ENCODE results near the gene MTMR11.
"Not testable (repeated sequence)": the region's sequence is repeated elsewhere in the genome, so short reads cannot be mapped to it uniquely, and the experiment has no call there.

Gene MTMR11

DNA sequence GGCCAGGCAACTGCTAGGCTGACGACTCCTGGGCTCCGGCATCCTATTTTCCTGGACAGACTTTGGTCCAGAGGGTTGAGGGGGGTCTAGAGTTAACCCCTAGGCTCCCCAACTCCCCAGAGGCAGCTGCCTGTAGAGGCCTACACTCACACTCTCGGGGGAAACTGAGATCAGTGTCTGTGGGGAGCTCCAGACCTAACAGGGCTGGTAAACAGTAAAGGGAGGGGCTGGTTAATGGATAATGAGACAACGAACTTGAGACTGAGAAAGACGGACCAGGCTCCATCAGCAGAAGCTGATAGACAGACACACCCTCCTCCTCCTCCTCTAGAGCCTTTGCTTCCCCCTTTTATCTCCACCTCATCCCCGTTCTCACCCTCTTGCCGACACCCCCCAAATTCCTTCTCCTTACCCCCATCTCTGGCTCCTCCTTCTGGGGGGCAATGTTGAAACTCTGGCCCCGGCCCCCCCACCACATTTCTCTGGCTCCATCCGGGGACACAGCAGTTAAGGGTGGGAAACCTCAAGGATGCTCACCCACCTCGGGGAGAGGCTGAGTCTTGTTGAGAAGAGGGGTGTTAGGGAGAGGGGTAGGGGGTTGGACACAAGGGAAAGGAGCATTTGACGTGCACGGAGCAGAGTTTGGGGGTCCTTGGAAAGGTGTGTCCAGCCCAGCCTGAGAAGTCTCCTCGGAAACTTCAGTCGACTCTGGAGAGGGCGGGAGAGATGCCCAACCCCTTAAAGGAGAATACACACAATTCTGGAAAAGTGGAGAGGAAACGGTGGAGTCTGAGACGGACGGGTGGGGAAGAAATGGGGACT lies at the start of gene MTMR11:
MTMR11 (minus strand) TSS at position 710 of the 822 bp plus-strand sequence; CDS start at position 478, 232 bp downstream.
- DNase-seq (ENCODE audit: low spot score), result peak; percentile 66

- DNase-seq (ENCODE audit: low spot score), result no peak
Measured at GRCh38 chr1:149979972-149980540, 43.4 kb upstream of the MTMR11 start.

GRCh38 chr1:149979245-149979971 lies 42.7 kb upstream of the MTMR11 start:
- no peak for DNase-seq (ENCODE audit: low spot score)

GRCh38 chr1:149978547-149979023 lies 41.9 kb upstream of the MTMR11 start:
- DNase-seq (ENCODE audit: low spot score), result no peak

DNA sequence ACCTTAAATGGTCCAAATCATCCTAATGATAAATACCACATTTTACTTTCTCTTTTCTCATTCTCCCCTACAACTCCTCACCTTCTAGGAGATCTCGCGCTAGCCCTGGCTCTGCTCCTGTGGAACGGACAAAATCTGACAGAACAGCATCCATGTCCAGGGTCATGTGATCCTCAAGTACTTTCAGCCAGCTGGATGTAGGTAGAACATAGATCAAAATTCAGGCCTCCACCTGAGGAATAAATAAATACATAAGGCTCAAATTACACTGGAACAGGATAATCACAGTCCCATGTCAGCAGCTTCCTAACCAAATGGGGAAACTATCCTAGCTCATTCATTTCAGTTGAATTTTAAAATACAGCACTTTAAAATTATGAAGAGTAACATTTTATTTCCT lies 40.7 kb upstream of the MTMR11 start:
- DNase-seq (ENCODE audit: low spot score), result no peak

- DNase-seq (ENCODE audit: low spot score), result no peak
Measured at GRCh38 chr1:149972547-149972946, 35.9 kb upstream of the MTMR11 start.

GRCh38 chr1:149967646-149968045 lies 31.0 kb upstream of the MTMR11 start:
- no peak for DNase-seq (ENCODE audit: low spot score)

GRCh38 chr1:149967041-149967440 lies 30.4 kb upstream of the MTMR11 start:
- peak; percentile 25 for DNase-seq (ENCODE audit: low spot score)

GRCh38 chr1:149966405-149966804 lies 29.7 kb upstream of the MTMR11 start:
- no peak for DNase-seq (ENCODE audit: low spot score)

DNA sequence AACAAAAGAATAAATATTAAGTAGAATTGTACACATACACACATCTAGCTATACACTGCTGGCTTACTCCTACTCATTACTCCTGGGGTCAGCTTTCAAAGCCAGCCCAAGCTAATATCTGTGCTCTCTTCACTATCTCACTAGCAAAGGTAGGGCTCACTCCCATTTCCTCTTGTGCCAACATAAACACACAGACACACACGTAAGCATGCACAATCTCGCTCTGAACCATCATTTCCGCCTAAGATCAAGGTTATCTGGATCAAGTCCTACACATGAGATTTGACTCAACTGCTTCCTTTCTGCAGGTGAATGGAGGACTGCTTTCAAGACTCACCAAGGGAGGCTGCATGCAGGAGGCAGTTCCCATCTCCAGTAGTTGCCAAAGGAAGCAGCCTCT lies 28.8 kb upstream of the MTMR11 start:
- DNase-seq (ENCODE audit: low spot score), result no peak

- DNase-seq (ENCODE audit: low spot score), result no peak
Measured at GRCh38 chr1:149963358-149963757, 26.7 kb upstream of the MTMR11 start.

DNA sequence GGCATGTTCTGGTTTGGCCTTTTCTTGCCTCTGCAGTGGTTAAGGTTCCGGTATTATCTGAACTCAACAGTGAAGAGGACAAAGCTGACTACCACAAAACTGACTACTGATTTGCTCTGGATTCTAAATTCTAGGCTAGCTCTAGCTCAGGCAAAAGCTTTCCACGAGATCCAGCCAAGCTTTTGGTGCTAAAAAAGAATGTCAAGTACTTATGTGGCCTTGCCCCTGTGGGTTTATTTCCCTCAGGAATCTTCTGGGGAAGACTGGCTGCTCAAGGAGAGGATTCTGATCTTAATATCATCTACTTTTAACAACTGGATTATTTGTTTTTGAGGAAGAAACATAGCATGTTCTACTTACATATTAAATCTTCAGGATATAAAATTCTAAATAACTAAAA lies 26.1 kb upstream of the MTMR11 start:
- no peak for DNase-seq (ENCODE audit: low spot score)

DNA sequence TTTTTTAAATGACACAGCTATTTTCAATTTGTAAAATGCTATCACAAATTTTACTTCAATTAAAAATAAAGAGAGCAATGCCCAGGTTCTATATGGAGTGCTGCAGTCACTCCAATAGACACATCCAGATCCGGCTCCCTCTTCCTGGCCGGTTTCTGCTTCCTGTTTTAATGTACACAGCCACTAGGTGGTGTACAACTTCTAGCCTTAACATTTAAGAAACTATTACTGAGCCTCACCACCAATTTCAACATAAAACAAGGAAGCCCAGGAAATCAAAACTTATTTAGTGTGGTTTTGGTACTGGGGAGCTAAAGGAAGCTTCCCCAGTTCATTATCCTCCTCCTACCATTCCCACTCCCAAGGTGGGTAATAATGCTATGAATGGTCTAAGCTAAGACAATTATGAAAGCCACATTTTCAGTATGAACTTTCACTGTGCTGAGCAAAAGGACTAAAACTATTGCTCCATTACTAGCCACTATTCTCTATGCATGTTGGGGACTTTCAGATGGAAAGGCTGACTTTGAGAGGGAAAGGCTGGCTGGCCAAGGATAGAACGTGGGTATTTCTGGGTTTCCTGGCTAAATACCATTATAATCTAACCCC lies 25.5 kb upstream of the MTMR11 start:
- peak; percentile 86 for DNase-seq (ENCODE audit: low spot score)

DNA sequence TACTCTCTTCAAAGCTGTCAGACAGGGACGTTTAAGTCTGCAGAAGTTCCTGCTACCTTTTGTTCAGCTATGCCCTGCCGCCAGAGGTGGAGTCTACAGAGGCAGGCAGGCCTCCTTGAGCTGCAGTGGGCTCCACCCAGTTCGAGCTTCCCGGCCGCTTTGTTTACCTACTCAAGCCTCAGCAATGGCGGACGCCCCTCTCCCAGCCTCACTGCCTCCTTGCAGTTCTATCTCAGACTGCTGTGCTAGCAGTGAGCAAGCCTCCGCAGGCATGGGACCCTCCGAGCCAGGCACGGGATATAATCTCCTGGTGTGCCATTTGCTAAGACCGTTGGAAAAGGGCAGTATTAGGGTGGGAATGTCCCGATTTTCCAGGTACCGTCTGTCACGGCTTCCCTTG lies 20.9 kb upstream of the MTMR11 start:
- DNase-seq (ENCODE audit: low spot score), result not testable (repeated sequence)

- no peak for DNase-seq (ENCODE audit: low spot score)
Measured at GRCh38 chr1:149949911-149950310, 13.2 kb upstream of the MTMR11 start.

- no peak for DNase-seq (ENCODE audit: low spot score)
Measured at GRCh38 chr1:149945206-149945605, 8.5 kb upstream of the MTMR11 start.

- no peak for DNase-seq (ENCODE audit: low spot score)
Measured at GRCh38 chr1:149942885-149943284, 6.2 kb upstream of the MTMR11 start.

- DNase-seq (ENCODE audit: low spot score), result peak; percentile 73
Measured at GRCh38 chr1:149942207-149942606, 5.5 kb upstream of the MTMR11 start.

DNA sequence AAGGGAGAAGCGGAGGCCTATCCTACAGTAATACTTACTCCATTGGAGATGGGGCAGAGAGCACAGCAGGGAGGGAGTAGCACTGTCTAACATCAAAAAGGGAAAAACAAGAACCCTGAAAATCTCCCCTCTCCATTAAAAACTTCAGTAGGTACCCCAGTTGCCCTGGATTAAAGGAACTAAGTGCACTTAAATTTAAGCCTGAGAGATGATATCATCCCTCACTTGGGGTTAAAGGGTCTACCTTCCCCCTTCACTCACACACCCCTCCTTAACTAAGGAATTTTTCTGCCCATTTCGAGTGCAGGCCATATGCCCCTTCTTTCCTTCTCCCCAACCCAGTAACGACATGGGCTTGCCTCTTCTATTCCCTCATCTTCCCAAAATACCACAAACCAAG lies 3.7 kb upstream of the MTMR11 start:
- no peak for DNase-seq (ENCODE audit: low spot score)

GRCh38 chr1:149938668-149939003 lies 2.0 kb upstream of the MTMR11 start:
- DNase-seq (ENCODE audit: low spot score), result not testable (repeated sequence)

- DNase-seq (ENCODE audit: low spot score), result no peak
Measured at GRCh38 chr1:149937759-149938158, 1.1 kb upstream of the MTMR11 start.

GRCh38 chr1:149936992-149937705 lies 470 bp upstream of the MTMR11 start:
- peak; percentile 79 for DNase-seq (ENCODE audit: low spot score)

Measured in cerebellar cortex (tissue), 1 donor.